ENCODE results near the gene PRDM4.

DNA sequence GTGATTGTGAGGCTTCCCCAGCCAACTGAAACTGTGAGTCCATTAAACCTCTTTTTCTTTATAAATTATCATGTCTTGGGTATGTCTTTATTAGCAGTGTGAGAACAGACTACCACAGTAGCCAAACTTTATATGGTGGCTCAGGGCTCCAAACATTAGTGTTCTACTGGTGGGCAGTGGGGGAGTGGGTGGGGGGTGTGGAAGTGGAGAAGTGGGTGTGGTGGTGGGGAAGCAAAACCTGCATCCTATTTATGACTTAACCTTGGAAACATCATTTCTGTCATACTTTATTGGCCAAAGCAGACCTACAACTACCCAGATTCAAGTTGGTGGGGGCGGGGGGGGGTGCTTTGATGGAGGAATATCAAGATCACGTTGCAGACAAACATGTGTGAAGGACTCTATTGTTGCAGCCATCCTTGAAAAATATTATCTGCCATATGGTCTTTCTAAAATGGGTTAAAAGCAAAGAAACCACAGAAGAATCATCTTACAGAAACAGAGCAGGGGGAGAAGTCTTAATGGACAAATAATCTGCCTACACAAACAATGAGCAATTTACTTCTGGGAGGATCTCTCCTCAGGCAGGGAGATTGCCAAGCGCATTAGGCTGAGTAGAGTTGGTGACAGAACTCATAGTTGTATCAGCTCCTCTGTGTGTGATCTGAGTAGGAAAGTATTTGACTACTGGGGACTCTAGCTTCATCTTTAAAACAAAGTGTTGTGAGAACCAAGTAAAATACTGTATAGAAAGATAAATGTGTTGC lies 76.7 kb downstream of the PRDM4 start:
- TF ChIP-seq, protein P1, sequence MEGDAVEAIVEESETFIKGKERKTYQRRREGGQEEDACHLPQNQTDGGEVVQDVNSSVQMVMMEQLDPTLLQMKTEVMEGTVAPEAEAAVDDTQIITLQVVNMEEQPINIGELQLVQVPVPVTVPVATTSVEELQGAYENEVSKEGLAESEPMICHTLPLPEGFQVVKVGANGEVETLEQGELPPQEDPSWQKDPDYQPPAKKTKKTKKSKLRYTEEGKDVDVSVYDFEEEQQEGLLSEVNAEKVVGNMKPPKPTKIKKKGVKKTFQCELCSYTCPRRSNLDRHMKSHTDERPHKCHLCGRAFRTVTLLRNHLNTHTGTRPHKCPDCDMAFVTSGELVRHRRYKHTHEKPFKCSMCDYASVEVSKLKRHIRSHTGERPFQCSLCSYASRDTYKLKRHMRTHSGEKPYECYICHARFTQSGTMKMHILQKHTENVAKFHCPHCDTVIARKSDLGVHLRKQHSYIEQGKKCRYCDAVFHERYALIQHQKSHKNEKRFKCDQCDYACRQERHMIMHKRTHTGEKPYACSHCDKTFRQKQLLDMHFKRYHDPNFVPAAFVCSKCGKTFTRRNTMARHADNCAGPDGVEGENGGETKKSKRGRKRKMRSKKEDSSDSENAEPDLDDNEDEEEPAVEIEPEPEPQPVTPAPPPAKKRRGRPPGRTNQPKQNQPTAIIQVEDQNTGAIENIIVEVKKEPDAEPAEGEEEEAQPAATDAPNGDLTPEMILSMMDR (IDR thresholded peaks at IDR 0.05): no peak
- TF ChIP-seq POLR2A (IDR thresholded peaks at IDR 0.05; ENCODE audit: low read depth): no peak
- no peak for TF ChIP-seq POLR2AphosphoS5 (IDR thresholded peaks at IDR 0.05)
- TF ChIP-seq EP300 (IDR thresholded peaks at IDR 0.05): no peak
